ENCODE measurements around the gene STK17A.

STK17A gene
- 22.1 to 245 (median 35.0) reads per million in 17 experiments for total RNA-seq

DNA sequence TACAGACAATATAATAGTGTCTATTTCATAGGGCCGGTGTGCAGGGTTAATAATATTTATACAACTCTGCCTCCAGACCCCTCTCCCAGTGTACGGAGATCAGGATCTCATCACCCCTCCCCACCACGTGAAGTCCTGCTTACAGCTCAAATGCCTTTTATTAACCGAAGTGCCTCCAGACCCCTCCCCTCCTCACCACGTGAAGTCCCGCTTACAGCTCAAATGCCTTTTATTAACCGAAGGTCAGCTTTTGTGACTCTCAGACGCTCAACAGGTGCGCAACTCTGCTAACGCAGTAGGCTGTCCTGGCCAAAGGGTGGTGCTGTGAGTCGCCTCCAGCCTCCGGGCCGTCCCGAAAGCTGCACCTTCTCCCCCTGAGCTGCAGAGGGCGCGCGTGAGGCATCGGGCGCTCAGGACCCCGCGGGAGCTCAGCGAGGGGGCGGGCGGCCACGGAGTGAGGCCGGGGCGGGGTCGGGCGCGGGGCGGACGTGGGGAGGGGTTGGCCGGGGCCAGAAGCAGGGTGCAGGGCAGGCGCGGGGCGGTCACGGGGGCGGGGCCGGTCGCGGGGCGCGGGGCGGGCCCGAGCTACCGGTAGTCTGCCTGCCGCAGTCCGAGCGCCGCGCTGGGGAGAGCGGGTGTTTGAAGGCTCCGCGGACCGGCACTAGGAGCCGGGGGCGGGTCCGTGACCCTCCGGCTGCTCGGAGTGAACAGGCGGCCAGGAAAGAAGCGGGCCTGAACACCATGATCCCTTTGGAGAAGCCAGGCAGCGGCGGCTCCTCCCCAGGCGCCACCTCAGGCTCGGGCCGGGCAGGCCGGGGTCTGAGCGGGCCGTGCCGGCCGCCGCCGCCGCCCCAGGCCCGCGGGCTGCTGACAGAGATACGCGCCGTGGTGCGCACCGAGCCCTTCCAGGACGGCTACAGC is at the start of gene STK17A:
Gene STK17A (plus strand): TSS at position 606 of the 921 bp plus-strand sequence. CDS start 136 bp downstream, at position 742.
- DNase-seq = peak; percentile 95 to 97 (median 96)

DNA sequence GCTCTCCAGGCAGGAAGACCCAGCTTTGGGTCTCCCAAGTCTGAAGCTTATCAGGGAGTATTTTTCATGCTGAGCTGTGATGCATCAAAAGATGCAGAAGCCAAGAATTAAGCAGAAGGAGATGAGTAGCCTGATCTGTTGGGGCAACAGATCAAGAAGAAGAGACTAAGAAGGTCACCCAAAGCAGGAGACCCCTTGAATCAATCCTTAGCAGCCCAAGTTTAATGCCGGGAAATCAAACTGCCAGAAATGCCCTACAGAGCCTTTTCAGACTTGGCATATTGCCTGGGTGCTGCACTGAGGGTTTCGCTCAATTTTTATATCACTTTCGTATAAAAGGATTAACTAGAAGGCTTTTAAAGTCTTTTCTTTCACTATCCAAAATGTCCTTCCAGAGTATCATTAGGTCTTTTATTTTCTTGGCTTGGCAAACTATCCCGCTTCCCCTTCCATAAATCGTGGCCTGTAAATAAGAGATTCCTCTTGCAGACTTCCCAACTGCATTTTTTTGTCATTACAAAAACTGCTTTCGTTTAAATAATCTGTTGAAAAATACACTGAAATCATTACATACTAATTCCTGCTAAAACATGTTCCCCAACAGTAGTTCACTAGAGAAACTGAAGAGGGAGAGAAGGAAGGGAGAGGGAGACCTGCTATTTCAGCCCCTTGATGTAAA is 49.0 kb upstream of the STK17A start:
- DNase-seq = no peak

DNA sequence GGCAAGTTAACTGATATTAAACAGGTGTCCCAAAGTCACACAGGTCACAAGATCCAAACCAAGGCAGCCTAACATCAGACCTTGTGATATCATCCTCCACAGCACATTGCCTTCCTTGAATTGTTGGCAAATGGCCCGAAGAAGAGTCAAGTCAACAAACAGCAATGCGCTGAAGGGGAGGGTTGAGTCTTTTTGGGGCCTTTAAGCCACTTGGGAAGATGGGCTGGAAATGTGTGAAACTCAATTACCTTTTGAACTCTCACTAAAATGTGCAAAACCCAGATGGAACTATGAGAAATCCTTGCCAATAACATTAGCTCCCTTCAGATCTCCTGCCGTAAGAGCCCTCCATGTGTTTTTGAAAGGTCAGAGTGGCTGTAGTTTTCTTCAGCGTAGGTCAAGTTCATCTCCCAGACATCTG is 47.9 kb upstream of the STK17A start:
- DNase-seq = no peak

DNA sequence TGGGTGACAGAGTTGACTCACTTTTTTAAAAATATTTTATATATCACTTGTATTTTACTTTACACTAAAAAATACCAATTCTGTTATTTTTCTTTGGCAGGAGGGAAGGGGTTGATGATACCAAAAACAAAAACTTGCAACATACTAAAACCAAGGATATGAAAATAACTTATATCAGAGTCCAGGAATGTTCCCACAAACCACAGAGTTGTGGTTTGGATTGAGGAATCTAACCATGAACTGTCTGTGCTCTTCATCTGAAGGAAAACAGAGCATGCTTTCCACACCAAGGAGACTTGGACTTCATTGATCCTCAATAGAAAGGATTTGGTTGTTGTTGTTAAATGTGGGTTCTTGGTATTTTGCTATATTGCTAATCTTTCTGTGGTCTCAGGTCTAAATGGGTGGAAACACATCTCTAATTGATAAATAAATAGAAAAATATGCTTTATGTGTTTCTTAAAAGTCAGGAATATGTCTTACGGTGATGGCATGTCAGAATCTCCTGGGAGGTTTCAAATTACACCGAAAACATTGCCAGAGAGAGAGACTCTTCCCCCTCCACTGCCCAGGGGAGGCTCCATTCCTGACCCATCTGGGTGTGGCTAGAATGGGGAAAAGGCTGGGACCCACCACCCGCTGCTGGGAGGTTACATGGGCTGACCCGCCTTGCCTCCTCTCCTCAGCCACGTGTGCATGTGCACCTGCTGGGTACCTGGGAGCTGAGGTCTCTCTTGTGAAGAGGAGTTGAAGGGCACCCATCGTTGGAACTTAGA is 46.9 kb upstream of the STK17A start:
- DNase-seq = no peak

DNA sequence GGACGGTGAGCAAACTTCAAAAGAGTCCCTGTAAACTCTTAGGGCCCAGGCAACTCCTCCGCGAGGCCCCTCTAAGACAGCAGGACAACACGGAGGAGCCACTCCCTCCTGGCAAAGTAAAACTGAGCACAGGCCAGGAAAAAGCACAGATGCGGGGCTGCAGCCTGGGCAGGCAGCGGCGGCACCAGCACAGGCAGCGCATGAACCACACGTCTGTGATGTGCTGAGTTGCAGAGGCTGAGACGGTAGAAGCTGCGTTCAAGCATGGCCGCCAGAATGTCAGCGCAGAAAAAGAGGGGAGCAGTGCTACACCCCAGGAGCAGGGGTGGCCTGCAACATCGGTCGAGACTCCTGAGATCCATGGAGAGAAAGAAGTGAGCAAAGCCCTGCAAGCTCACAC is 46.1 kb upstream of the STK17A start:
- DNase-seq = no peak

DNA sequence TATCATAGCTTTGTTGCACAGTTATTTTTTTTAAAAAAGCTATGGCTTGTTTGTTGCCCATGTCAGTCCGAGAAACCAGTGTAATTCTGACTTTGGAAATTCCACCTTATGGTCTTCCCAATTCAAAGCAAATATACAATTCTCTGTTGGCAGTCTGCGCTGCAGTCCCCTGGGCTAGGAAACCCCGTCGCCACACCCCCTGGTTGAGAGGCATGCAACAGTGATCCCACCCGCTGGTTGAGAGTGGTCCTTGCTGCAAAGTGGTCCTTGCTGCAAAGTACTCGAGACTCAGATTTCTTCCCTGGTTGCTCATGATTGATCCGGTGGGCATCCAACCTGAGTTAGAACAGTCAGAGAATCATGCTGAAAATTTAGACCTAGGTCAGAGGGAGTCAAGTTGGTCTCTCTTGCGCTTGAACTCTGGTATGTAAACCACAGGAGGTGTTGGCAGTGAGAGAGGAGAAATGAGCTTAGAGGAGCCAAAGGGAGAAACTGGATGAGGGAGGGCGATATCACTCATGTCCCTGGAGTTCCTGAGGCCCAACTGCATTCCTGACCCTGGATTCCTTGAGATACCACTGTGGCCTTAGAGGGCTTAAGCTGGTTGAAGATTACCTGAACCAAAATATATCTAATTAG is 45.0 kb upstream of the STK17A start:
- DNase-seq = no peak

DNA sequence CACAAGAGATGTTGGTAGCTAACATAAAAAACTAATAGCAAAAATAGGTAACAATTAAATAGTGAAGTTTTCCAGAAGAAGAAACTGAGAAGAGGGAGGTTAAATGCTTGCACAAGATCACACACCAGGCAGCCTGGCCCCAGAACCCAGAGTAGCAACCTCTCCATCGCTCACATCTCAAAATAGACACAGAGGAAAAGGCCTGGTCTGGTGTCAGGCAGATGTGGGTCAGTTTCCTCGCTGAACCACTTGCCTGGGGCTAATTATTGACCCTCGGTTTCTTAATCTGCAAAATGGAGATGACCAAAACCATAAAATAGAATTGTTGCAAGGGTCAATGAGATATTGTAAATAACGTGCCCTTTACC is 44.5 kb upstream of the STK17A start:
- no peak for DNase-seq

DNA sequence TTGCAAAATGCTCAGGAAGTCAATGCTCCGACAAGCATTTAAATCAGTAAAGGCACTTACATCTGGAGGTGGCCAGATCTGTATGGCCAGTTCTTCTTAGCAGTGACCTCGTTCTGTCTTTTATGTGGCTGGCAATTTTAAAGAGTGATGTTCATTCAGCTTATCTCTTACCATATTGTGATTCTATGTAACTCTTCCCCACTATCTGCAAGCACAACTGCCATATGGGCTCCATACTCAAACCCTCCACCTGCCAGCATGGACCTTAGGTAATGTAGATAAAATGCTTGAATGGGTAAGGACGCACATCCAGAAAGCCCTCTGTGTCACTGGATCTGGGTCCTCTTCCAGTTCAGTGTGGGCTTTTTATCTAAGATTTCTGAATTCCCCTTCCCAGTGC is 42.4 kb upstream of the STK17A start:
- no peak for DNase-seq

DNA sequence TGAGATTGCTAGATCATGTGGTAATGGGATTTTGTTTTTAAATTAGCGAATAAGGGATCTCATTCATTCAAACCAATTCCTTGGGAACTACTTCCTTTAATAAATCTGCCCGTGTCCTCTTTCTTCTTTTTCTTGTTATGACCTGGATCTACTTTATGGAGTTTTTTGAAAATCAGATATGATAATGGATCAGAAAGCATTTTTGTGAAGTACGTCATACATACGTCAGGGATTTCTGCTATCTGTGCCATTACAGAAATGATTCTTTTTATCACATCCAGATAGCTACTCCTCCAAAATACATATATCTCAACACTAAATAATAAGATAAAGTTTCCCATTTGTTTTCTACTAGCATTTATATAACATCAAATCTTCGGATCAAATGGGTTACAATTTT is 40.2 kb upstream of the STK17A start:
- no peak for DNase-seq

DNA sequence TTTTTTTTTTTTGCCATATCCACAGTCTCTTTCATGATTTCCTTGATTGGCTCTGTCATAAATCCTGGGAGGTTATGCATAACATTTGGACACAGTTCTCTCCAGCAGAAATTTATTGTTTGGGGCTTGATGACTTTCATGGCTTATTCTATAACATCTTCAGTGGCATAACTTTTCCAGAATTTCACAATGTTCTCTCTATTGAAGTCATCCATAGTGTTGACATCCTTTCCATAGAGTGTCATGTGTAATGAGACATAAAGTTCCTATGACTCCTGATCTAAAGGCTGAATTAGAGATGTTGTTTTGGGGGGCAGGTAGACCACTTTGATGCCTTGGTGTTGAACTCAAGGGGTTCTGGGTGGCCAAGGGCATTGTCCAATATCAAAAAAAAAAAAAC is 36.7 kb upstream of the STK17A start:
- peak in 2 of 4 experiments; percentile 23 to 45 for DNase-seq

DNA sequence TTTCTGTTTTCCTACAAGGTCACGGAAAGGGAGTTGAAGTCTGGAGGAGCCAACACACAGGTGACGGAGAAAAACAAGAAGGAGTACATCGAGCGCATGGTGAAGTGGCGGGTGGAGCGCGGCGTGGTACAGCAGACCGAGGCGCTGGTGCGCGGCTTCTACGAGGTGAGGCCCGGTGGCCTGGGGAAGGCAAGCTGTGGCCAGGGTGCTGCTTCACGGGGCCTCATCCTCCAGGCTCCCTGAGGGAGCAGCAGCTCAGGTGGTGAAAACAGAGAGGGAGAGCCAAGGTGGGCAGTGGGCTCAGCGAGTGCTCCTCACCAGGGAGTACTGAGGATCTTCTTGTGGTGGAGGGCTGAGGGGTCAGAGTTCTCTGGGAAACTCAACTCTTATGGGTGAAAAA is 32.5 kb upstream of the STK17A start:
- no peak for DNase-seq

DNA sequence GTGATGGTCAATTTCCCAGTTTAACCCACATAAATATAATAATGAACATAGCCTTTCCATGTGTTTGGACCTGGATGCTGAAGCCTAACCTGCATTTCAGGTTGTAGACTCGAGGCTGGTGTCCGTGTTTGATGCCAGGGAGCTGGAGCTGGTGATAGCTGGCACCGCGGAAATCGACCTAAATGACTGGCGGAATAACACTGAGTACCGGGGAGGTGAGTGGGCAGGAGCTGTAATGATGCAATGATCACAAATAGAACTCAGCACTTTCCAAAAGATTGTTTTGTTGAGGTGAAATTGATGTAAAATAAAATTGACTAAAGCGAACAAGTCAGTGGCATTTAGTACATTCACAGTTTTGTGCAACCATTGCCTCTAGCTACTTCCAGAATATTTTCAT is 30.8 kb upstream of the STK17A start:
- no peak for DNase-seq

DNA sequence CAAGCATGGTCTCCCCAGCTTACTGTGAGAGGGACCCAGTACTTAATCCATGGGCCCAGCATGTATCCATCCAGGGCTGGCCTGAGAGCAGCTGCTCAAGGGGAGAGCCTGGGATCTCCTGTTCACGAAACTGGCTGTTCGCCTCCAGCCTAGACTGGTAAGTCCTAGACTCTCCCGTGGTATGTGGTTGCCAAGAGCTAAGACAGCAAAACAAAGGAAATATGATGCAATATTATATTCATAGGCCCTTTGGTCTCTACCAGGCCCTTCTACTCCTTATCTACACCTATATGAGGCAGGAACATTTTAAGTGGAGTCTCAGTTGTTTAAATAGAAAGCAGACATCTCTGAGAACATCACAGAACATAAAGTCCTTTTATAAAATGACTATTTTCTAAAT is 28.9 kb upstream of the STK17A start:
- peak in 3 of 4 experiments; percentile 36 to 46 (median 45) for DNase-seq

DNA sequence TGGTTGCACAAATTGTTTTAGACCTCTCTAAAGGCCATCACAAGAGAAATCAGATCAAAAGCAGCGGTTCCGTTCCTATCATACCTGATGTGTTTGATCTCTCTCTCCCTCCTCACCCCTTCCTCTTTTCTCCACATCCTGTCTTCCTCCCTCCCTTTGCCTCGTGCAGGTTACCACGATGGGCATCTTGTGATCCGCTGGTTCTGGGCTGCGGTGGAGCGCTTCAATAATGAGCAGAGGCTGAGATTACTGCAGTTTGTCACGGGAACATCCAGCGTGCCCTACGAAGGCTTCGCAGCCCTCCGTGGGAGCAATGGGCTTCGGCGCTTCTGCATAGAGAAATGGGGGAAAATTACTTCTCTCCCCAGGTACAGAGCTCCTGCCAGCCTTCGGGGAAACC is 28.5 kb upstream of the STK17A start:
- DNase-seq = no peak

DNA sequence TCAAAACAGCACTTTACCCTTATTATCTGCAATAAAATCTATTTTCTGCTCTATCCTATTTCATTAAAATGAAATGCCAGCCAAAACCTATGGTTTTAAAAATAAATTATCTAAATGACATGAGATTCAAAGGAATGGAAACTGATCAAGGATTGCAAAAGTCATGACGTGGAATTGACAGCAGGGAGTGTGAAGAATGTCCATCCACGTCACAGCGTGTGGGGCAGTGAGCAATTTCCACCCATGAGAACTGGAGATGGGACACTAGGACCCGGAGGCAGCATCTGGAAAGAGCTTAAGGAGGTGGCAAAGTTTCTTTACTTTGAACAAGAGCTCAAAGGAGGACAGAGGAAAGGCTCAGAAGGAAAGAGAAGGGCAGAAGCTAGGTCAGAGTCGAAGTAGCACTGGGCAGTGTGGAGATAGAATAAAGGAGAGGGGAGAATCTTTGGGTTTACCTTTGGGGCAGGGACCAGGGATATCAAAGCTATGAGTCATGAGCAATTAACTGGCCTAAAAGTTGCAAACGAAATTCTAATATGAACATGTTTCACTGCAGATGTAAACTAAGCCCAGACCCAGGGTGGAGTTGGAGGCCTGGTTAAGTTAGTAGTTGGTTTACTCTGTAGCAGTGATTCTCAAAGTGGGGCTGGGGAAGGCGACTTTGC is 24.9 kb upstream of the STK17A start:
- DNase-seq = no peak

DNA sequence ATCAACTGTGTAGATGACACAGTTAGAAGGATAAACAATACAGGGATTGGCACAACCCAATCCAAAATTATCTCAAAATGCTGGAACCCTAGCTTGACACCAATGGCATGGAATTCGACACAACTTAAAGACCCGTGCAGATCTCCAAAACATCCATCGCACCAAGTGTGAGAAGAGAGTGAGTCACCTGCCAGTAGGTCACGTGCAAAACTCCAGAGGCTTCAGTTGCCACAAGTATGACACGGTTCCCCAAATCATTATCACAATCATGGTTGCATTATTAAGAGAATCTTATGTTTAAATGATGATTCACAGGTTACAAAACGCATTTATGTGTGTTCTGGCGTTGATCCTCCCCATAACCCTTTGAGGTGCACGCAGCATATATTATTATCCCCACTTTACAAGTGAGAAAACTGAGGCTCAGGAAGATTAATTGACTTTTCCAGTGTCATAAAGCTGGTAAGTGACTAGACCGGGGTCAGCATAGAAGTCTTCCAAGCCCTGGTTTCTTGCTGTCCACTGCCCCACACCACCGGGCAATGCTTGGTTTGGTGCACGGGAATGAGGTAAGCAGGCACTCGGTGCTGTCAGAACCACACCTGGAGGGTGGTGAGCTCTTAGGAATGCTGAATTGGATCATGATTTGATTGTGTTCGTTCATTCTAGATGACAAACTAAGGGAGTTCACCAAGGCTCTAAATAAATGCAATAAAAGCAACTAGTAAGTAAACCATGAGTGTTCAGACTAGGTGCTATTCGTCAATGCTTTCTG is 23.6 kb upstream of the STK17A start:
- peak in 1 of 4 experiments; percentile 20 for DNase-seq

DNA sequence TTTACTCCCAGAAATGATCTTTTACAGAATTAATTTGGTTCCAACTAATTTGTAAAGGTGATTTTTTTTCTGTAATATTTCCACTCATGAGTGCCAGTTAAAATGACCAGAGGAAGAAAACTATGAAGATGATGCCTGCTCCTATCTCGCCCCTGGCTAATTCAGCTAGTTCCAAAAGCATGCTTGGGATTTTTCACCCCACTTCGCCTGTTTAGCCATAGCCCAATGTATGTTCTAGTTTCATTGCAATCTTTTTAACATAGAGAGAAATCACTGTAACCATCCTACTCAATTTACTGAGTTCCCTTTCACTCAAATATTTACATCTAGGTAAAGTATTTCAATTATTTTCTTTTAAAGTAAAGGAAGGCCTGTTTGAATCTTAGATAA is 23.0 kb upstream of the STK17A start:
- DNase-seq = no peak

DNA sequence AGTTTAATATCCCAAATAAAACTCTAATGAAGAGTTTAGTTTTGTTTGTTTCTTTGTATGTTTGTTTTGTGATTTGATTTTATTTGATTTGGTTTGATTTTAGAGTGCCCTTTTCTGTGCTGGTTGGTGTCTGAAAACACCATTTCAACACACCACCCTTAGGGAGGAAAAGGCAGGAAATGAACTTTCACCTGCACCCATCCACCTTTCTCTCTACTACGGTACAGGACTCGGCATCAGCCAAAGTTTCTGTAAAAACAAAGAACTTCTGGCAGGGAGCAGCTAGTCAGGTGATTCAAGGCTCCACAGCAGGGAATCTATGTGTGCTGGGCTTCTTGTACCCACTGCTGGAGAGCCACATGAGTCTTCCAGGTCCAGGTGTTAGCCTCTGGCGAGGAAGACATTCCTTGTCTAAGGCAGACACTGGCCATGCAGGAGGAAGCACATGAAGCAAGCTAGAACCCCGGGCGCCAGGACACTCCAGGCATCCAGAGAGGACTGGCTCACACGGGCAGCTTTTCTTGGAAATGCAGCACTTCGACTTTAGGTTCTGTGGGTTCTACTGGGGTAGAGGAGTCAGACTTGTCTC is 22.1 kb upstream of the STK17A start:
- DNase-seq = no peak

DNA sequence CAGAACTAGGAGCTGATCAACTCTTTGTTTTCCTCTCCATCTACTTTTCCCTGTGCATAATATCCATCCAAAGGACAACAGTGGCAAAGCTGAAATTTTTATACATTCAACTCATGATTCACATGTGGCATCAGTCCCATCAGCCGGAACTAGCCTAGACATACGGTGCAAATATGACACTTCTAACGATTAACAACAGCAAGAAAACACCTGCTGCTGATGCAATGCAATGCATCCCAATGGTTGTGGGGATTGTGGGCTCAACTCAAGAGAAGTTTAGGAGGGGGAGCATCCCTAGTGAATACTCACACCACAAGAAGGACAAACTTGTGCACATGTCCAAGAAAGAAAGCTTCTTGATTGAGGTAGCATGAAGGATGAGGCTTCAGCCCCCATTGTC is 20.5 kb upstream of the STK17A start:
- DNase-seq = no peak

DNA sequence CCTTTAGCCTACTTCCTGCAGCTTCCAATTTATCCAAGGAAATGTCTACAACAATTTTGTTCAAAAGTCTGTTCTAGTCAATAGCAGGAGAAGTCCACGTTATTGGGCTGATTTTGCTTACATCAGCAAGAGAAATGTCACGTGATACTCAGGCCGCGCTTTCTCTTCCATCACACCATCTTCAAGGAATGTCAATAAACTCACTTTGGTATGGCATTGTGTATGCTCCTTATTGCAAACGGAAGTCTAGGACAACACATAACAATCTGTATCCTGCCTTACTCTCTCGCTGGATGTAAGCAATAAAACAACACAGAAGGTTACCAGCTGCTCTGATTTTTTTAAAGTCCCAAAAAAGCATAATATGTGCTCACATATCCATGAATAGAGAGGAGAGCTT is 17.1 kb upstream of the STK17A start:
- no peak for DNase-seq

DNA sequence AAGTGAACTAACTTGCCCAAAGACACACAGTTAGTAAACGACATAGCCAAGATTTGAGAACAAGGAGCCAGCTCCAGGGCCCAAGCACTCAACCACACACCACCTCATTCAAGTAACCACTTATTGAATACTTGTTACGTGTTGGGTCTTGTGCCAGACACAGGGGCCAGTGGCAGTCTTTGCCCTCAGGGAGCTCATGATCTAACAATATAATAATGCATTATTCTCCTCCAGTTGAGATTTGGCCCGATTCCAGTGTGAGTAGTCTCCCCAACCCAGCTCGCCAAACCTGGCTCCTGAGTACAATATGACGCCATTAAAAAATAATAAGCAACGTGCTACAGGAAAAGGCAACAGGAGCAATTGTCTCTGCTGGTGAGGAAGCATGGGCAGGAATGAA is 14.4 kb upstream of the STK17A start:
- DNase-seq = no peak

Measured in suppressor macrophage (primary cell).